ENCODE results near the gene RRP8. TPM values are rescaled to one million over a fixed set of nuclear protein-coding genes. Genes with fewer than 3 reads are reported as not detected.

RRP8 gene
- total and polyA plus RNA-seq, 9 of the 15 experiments (the other 6 are each of a cell fraction or from before 2014, with no cell fraction given) = 5.7 to 47.3 (median 32.6) TPM

DNA sequence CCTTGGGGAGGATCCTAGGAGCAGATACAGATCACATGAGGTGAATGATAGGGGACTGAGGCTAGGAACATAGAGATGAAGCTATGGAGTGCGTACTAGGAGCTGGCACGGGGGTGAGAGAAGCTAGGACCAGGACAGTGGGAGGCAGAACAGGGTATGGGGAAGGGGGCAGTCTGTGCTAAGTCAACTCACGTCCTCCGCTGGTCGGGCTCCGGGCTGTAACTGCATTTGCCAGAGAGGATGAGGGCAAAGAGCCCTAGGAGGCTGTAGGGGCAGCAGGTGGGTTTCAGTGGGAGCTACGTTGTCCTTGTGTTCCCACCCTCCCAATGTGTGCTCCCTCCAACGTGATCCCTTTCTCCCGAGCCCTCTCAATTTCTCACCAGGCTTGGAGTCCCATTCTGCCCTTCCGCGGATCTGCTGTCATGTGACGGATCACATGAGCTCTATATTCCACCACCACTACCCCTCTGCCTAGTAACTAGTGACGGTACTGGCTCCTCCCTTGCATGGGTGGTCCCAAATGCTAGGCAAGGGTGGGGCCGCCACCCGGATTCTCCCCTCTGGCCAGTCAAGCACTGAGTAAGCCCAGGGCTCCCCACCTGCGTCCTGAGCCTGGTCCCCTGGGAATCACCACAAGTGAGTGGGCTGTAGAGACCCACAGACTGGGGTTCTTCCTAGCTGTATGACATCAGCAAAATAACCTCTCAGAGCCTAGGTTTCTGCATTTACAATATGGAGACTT, 15.8 kb upstream of the RRP8 start, which contains the start of gene TPP1:
TPP1 (minus strand) TSS at position 419 of the 742 bp plus-strand sequence; CDS start at position 397, 22 bp downstream.
- WGBS (ENCODE audit: insufficient coverage, low coverage, missing lambda C conversion rate) = under 1% methylated on average over 16 of the region's 16 CpGs
- no TSS peak for BruUV-seq (replicated peaks)
- Histone ChIP-seq H3K4me3 (peak within 1 kb of the TSS; percentile 71), H4K20me1 (replicated peaks; ENCODE audit: control insufficient read depth, insufficient read depth, low read length) (no peaks in the 10 kb centered on the region), H3K36me3 (ENCODE audit: control insufficient read depth, insufficient read depth, low read length) (peaks cover 19% of the 10 kb centered on the region; the same call in 2 of the 3 replicates), H3K27me3 (ENCODE audit: control insufficient read depth in 2 of 2, insufficient read depth in 2 of 2, low read length in 2 of 2) (peaks cover 0 to 9% of the 10 kb centered on the region in 2 experiments; a peak in 1 of 5 replicates), H2AFZ (ENCODE audit: low read depth, low read length) (peak within 1 kb of the TSS; percentile 95), H3K9ac (ENCODE audit: insufficient read depth in 1 of 2, low read depth in 2 of 2, low read length in 2 of 2) (peak within 1 kb of the TSS; percentile 91 to 93), H3K9me1 (ENCODE audit: control insufficient read depth, insufficient read depth, low read length) (no peaks in the 10 kb centered on the region), H3K9me3 (replicated peaks; ENCODE audit: control insufficient read depth, insufficient read depth, low read depth, low read length) (no peaks in the 10 kb centered on the region), H3K4me2 (ENCODE audit: insufficient read depth, low read length) (peak within 1 kb of the TSS; percentile 100), H3K27ac (ENCODE audit: extremely low read depth, low read depth, low read length) (peak within 1 kb of the TSS; percentile 86), H3K79me2 (ENCODE audit: control insufficient read depth, insufficient read depth, low read length) (peaks cover 8% of the 10 kb centered on the region), H3K4me1 (replicated peaks in 1 of 2; ENCODE audit: control insufficient read depth in 2 of 2, insufficient read depth in 2 of 2, low read length in 2 of 2) (peaks cover 8 to 36% of the 10 kb centered on the region in 2 experiments)
- ChIA-PET POLR2A (interaction anchor here (0.6 to 2.8 kb wide), 11 partner anchors 9 to 119 kb away, joined by 3 to 17 read pairs (median 5); partner anchors contain the start of genes ILK and MRPL17), CTCF (ENCODE audit: low intra/inter-chr PET ratio) (no interaction called here)
- peak; percentile 97 for ATAC-seq
- DNase-seq (ENCODE audit: extremely low read depth in 1 of 4, low spot score in 3 of 4) = peak; percentile 92 to 97 (median 94)
- intact Hi-C loops (cut with micrococcal nuclease) (loop anchor here (2.0 to 5.0 kb wide), 2 partner anchors 20 to 87 kb away; no protein-coding TSS in a partner anchor), in situ Hi-C loops (cut with MboI) (no loop called here)
- FAIRE-seq = peak; percentile 100
- TF ChIP-seq ARNT (IDR thresholded peaks at IDR 0.05) (no peak), HMG20B (CRISPR knock-in tag; IDR thresholded peaks at IDR 0.05) (no peak), ZNF124 (CRISPR knock-in tag; IDR thresholded peaks at IDR 0.05) (no peak), TAF1 (IDR thresholded peaks at IDR 0.05; ENCODE audit: control insufficient read depth, extremely low read depth, insufficient read depth, low read length, severe bottlenecking) (peak; percentile 35), MYC (IDR thresholded peaks at IDR 0.05; ENCODE audit: low read depth, low read length) (peak; percentile 38), MYC (CRISPR knock-in tag; IDR thresholded peaks at IDR 0.05; ENCODE audit: borderline replicate concordance, low read depth) (no peak), NR3C1 (CRISPR knock-in tag; IDR thresholded peaks at IDR 0.05) (no peak), ZNF143 (CRISPR knock-in tag; IDR thresholded peaks at IDR 0.05) (no peak), CBFB (CRISPR knock-in tag; IDR thresholded peaks at IDR 0.05) (0 out of 2 replicates have a peak, but pooled peaks have one; percentile 4), RB1 (IDR thresholded peaks at IDR 0.05; ENCODE audit: low read depth) (0 out of 2 replicates have a peak, but pooled peaks have one; percentile 32), SREBF1 (IDR thresholded peaks at IDR 0.05; ENCODE audit: borderline replicate concordance, low read depth, low read length) (no peak)
- TF ChIP-seq, protein P1, sequence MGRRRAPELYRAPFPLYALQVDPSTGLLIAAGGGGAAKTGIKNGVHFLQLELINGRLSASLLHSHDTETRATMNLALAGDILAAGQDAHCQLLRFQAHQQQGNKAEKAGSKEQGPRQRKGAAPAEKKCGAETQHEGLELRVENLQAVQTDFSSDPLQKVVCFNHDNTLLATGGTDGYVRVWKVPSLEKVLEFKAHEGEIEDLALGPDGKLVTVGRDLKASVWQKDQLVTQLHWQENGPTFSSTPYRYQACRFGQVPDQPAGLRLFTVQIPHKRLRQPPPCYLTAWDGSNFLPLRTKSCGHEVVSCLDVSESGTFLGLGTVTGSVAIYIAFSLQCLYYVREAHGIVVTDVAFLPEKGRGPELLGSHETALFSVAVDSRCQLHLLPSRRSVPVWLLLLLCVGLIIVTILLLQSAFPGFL (CRISPR knock-in tag; IDR thresholded peaks at IDR 0.05) = no peak
- TF ChIP-seq, protein P2, sequence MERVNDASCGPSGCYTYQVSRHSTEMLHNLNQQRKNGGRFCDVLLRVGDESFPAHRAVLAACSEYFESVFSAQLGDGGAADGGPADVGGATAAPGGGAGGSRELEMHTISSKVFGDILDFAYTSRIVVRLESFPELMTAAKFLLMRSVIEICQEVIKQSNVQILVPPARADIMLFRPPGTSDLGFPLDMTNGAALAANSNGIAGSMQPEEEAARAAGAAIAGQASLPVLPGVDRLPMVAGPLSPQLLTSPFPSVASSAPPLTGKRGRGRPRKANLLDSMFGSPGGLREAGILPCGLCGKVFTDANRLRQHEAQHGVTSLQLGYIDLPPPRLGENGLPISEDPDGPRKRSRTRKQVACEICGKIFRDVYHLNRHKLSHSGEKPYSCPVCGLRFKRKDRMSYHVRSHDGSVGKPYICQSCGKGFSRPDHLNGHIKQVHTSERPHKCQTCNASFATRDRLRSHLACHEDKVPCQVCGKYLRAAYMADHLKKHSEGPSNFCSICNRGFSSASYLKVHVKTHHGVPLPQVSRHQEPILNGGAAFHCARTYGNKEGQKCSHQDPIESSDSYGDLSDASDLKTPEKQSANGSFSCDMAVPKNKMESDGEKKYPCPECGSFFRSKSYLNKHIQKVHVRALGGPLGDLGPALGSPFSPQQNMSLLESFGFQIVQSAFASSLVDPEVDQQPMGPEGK (CRISPR knock-in tag; IDR thresholded peaks at IDR 0.05; ENCODE audit: borderline replicate concordance) = no peak
- TF ChIP-seq, protein P3, sequence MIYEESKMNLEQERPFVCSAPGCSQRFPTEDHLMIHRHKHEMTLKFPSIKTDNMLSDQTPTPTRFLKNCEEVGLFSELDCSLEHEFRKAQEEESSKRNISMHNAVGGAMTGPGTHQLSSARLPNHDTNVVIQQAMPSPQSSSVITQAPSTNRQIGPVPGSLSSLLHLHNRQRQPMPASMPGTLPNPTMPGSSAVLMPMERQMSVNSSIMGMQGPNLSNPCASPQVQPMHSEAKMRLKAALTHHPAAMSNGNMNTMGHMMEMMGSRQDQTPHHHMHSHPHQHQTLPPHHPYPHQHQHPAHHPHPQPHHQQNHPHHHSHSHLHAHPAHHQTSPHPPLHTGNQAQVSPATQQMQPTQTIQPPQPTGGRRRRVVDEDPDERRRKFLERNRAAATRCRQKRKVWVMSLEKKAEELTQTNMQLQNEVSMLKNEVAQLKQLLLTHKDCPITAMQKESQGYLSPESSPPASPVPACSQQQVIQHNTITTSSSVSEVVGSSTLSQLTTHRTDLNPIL (CRISPR knock-in tag; IDR thresholded peaks at IDR 0.05) = no peak
- TF ChIP-seq, protein P4, sequence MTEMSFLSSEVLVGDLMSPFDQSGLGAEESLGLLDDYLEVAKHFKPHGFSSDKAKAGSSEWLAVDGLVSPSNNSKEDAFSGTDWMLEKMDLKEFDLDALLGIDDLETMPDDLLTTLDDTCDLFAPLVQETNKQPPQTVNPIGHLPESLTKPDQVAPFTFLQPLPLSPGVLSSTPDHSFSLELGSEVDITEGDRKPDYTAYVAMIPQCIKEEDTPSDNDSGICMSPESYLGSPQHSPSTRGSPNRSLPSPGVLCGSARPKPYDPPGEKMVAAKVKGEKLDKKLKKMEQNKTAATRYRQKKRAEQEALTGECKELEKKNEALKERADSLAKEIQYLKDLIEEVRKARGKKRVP (CRISPR knock-in tag; IDR thresholded peaks at IDR 0.05) = peak; percentile 40; the same call in 1 of the 2 replicates

All from K562 (cell line).